ENCODE results near the gene KIAA0408. TPM values are rescaled to one million over a fixed set of nuclear protein-coding genes. Genes with fewer than 3 reads are reported as not detected.

The KIAA0408 gene
- total RNA-seq (2014; rRNA removed; shearing (Covaris generic); ENCODE audit: low replicate concordance): 0.22 TPM in 1 of 2 replicates, not detected in the other

DNA sequence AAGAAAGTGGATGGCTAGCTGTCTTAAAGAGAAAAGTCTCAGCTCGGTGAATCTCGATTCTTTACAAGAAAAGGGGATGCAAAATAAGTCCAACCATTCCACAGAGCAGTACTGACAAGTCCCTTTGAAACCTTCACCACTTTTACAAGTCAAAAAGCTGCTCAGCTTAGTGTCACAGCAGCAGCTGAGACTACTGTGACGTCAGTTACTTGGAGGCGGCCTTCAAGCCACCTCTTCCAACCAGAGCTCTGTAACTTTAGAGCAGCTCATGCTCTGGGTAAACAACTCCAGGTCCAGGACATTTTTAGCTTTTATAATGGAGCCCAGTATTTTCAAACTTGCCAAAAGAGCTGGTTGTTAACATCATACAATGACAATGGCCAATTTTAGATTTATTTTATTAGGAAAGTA lies at the start of gene KIAA0408:
KIAA0408 (minus strand) TSS at position 159 of the 411 bp plus-strand sequence. CDS start 5,408 bp downstream, outside the sequence.
- no peak within 1 kb of the TSS for H3K4me2 ChIP-seq (ENCODE audit: low read depth, low read length, poor library complexity, severe bottlenecking)
- no peak for DNase-seq
- H3K27ac ChIP-seq (ENCODE audit: low read length): no peak within 1 kb of the TSS
- no peaks in the 10 kb centered on the region for H3K27me3 ChIP-seq (ENCODE audit: low read length)
- H3K9ac ChIP-seq (ENCODE audit: low read length): no peak within 1 kb of the TSS
- H3K9me2 ChIP-seq (replicated peaks; ENCODE audit: insufficient read depth, low read length): no peaks in the 10 kb centered on the region
- H3K79me2 ChIP-seq (ENCODE audit: low read length): no peaks in the 10 kb centered on the region
- no peaks in the 10 kb centered on the region for H3K36me3 ChIP-seq (ENCODE audit: insufficient read depth, low read length)
- H3K4me3 ChIP-seq (ENCODE audit: low read length): no peak within 1 kb of the TSS
- no peaks in the 10 kb centered on the region for H3K9me3 ChIP-seq (ENCODE audit: low read length)
- no peaks in the 10 kb centered on the region for H3K4me1 ChIP-seq (ENCODE audit: low read length)
- no peak within 1 kb of the TSS for H2AFZ ChIP-seq (ENCODE audit: low read length)
- no peaks in the 10 kb centered on the region for H4K20me1 ChIP-seq (ENCODE audit: insufficient read depth, low read depth, low read length)

DNA sequence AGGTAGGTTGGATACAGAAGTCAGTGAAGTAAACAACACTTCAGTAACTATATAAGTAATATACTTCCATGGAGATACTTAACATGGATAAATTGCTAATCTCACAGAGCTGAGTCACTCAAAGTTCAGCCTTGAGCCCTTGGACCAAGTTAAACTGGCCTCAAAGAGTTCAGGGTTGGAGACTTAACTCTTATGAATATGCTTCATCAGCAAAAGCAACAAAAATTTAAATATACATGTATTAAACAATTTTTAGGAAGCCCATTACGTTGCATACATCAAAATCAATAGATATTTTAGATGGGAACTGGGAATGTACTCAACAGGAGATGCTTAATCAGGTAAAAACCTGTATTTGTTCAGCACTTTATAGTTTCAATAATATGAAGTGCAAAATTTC lies 47.7 kb upstream of the KIAA0408 start:
- no peak for DNase-seq
- no peak overlapping the region for H3K9ac ChIP-seq (ENCODE audit: low read length)
- H3K9me2 ChIP-seq (replicated peaks; ENCODE audit: insufficient read depth, low read length): no peaks in the 10 kb centered on the region
- H2AFZ ChIP-seq (ENCODE audit: low read length): no peak overlapping the region
- H3K79me2 ChIP-seq (ENCODE audit: low read length): no peaks in the 10 kb centered on the region
- H3K27ac ChIP-seq (ENCODE audit: low read length): no peak overlapping the region
- H3K27me3 ChIP-seq (ENCODE audit: low read length): no peaks in the 10 kb centered on the region
- H3K36me3 ChIP-seq (ENCODE audit: insufficient read depth, low read length): no peaks in the 10 kb centered on the region
- no peaks in the 10 kb centered on the region for H3K4me1 ChIP-seq (ENCODE audit: low read length)
- no peak overlapping the region for H3K4me3 ChIP-seq (ENCODE audit: low read length)
- H4K20me1 ChIP-seq (ENCODE audit: insufficient read depth, low read depth, low read length): no peaks in the 10 kb centered on the region
- no peak overlapping the region for H3K4me2 ChIP-seq (ENCODE audit: low read depth, low read length, poor library complexity, severe bottlenecking)
- no peaks in the 10 kb centered on the region for H3K9me3 ChIP-seq (ENCODE audit: low read length)

GRCh38 chr6:127503022-127503421 lies 43.8 kb upstream of the KIAA0408 start:
- Histone ChIP-seq H3K79me2 (ENCODE audit: low read length) (no peaks in the 10 kb centered on the region), H2AFZ (ENCODE audit: low read length) (no peak overlapping the region), H3K9me2 (replicated peaks; ENCODE audit: insufficient read depth, low read length) (no peaks in the 10 kb centered on the region), H3K4me2 (ENCODE audit: low read depth, low read length, poor library complexity, severe bottlenecking) (no peak overlapping the region), H4K20me1 (ENCODE audit: insufficient read depth, low read depth, low read length) (no peaks in the 10 kb centered on the region), H3K27ac (ENCODE audit: low read length) (no peak overlapping the region), H3K36me3 (ENCODE audit: insufficient read depth, low read length) (no peaks in the 10 kb centered on the region), H3K4me1 (ENCODE audit: low read length) (no peaks in the 10 kb centered on the region), H3K27me3 (ENCODE audit: low read length) (no peaks in the 10 kb centered on the region), H3K9ac (ENCODE audit: low read length) (no peak overlapping the region), H3K4me3 (ENCODE audit: low read length) (no peak overlapping the region), H3K9me3 (ENCODE audit: low read length) (no peaks in the 10 kb centered on the region)
- no peak for DNase-seq

- no peaks in the 10 kb centered on the region for H3K9me3 ChIP-seq (ENCODE audit: low read length)
- no peak for DNase-seq
- no peaks in the 10 kb centered on the region for H3K36me3 ChIP-seq (ENCODE audit: insufficient read depth, low read length)
- H4K20me1 ChIP-seq (ENCODE audit: insufficient read depth, low read depth, low read length): no peaks in the 10 kb centered on the region
- no peaks in the 10 kb centered on the region for H3K9me2 ChIP-seq (replicated peaks; ENCODE audit: insufficient read depth, low read length)
- H3K4me3 ChIP-seq (ENCODE audit: low read length): no peak overlapping the region
- H3K27ac ChIP-seq (ENCODE audit: low read length): no peak overlapping the region
- no peaks in the 10 kb centered on the region for H3K4me1 ChIP-seq (ENCODE audit: low read length)
- H3K27me3 ChIP-seq (ENCODE audit: low read length): no peaks in the 10 kb centered on the region
- no peaks in the 10 kb centered on the region for H3K79me2 ChIP-seq (ENCODE audit: low read length)
- H2AFZ ChIP-seq (ENCODE audit: low read length): no peak overlapping the region
- no peak overlapping the region for H3K9ac ChIP-seq (ENCODE audit: low read length)
- no peak overlapping the region for H3K4me2 ChIP-seq (ENCODE audit: low read depth, low read length, poor library complexity, severe bottlenecking)
These were observed 38.2 kb upstream of the KIAA0408 start for GRCh38 chr6:127497410-127497809.

- H3K4me2 ChIP-seq (ENCODE audit: low read depth, low read length, poor library complexity, severe bottlenecking): no peak overlapping the region
- no peaks in the 10 kb centered on the region for H3K79me2 ChIP-seq (ENCODE audit: low read length)
- no peaks in the 10 kb centered on the region for H3K9me3 ChIP-seq (ENCODE audit: low read length)
- no peaks in the 10 kb centered on the region for H3K36me3 ChIP-seq (ENCODE audit: insufficient read depth, low read length)
- no peak overlapping the region for H3K4me3 ChIP-seq (ENCODE audit: low read length)
- no peak overlapping the region for H3K9ac ChIP-seq (ENCODE audit: low read length)
- H4K20me1 ChIP-seq (ENCODE audit: insufficient read depth, low read depth, low read length): no peaks in the 10 kb centered on the region
- DNase-seq: no peak
- H3K27me3 ChIP-seq (ENCODE audit: low read length): no peaks in the 10 kb centered on the region
- no peak overlapping the region for H2AFZ ChIP-seq (ENCODE audit: low read length)
- no peak overlapping the region for H3K27ac ChIP-seq (ENCODE audit: low read length)
- no peaks in the 10 kb centered on the region for H3K4me1 ChIP-seq (ENCODE audit: low read length)
- H3K9me2 ChIP-seq (replicated peaks; ENCODE audit: insufficient read depth, low read length): no peaks in the 10 kb centered on the region
These were observed 37.3 kb upstream of the KIAA0408 start for GRCh38 chr6:127496471-127496870.

DNA sequence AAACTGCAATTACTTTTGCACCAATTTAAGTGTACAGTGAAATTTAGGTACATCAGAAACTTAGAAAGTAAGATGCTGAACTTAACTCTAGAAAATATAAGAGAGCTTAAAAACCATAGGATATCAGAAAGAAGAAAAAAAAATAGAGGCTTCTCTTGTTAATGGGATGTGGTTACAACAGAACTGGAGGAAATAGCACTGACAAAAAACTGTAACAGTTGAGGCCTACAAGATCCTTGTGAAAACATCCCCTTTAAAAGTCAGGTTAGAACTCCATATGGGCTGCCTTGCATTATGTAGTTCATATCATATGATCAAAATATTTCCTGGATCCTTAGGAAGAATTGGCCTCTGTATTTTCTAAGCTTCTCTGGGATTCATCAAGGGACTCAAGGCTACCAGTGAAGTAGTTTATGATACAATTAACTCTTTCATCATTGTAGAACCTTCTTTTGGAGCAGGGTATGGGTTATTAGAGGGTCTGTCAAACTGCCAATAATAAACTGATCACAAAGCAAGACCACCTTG lies 35.1 kb upstream of the KIAA0408 start:
- no peaks in the 10 kb centered on the region for H3K79me2 ChIP-seq (ENCODE audit: low read length)
- H4K20me1 ChIP-seq (ENCODE audit: insufficient read depth, low read depth, low read length): no peaks in the 10 kb centered on the region
- H3K9me3 ChIP-seq (ENCODE audit: low read length): no peaks in the 10 kb centered on the region
- no peaks in the 10 kb centered on the region for H3K9me2 ChIP-seq (replicated peaks; ENCODE audit: insufficient read depth, low read length)
- H3K4me3 ChIP-seq (ENCODE audit: low read length): no peak overlapping the region
- H3K4me2 ChIP-seq (ENCODE audit: low read depth, low read length, poor library complexity, severe bottlenecking): no peak overlapping the region
- no peaks in the 10 kb centered on the region for H3K27me3 ChIP-seq (ENCODE audit: low read length)
- no peak overlapping the region for H3K9ac ChIP-seq (ENCODE audit: low read length)
- no peaks in the 10 kb centered on the region for H3K4me1 ChIP-seq (ENCODE audit: low read length)
- no peak for DNase-seq
- no peaks in the 10 kb centered on the region for H3K36me3 ChIP-seq (ENCODE audit: insufficient read depth, low read length)
- no peak overlapping the region for H2AFZ ChIP-seq (ENCODE audit: low read length)
- no peak overlapping the region for H3K27ac ChIP-seq (ENCODE audit: low read length)

GRCh38 chr6:127489248-127489647 lies 30.1 kb upstream of the KIAA0408 start:
- Histone ChIP-seq H3K4me1 (ENCODE audit: low read length) (no peaks in the 10 kb centered on the region), H4K20me1 (ENCODE audit: insufficient read depth, low read depth, low read length) (no peaks in the 10 kb centered on the region), H3K4me3 (ENCODE audit: low read length) (no peak overlapping the region), H3K9me2 (replicated peaks; ENCODE audit: insufficient read depth, low read length) (no peaks in the 10 kb centered on the region), H3K9me3 (ENCODE audit: low read length) (no peaks in the 10 kb centered on the region), H3K27me3 (ENCODE audit: low read length) (no peaks in the 10 kb centered on the region), H3K9ac (ENCODE audit: low read length) (no peak overlapping the region), H2AFZ (ENCODE audit: low read length) (no peak overlapping the region), H3K27ac (ENCODE audit: low read length) (no peak overlapping the region), H3K79me2 (ENCODE audit: low read length) (no peaks in the 10 kb centered on the region), H3K4me2 (ENCODE audit: low read depth, low read length, poor library complexity, severe bottlenecking) (no peak overlapping the region), H3K36me3 (ENCODE audit: insufficient read depth, low read length) (no peaks in the 10 kb centered on the region)
- DNase-seq: no peak

DNA sequence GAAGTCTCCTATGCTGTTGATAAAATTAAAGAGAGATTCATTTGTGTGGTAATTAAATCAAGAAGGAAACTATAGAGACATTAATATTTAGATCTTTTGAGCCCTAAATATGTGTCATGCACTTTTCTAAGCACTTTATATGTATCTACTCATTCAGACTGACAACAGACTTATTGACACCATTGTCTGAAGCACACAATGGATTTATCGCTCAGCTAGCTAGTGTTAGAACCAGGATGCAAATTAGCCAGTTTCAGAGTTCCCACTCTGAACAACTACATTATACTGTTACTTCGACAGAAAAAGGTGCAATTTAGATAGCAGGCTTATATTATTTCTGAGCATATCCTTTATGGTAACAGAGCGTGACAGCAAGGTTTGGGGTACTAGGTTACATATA lies 27.7 kb upstream of the KIAA0408 start:
- no peak overlapping the region for H3K27ac ChIP-seq (ENCODE audit: low read length)

More for the DNA sequence above, 27.7 kb upstream of the KIAA0408 start:
- H3K36me3 ChIP-seq (ENCODE audit: insufficient read depth, low read length): no peaks in the 10 kb centered on the region
- H3K79me2 ChIP-seq (ENCODE audit: low read length): no peaks in the 10 kb centered on the region
- H3K27me3 ChIP-seq (ENCODE audit: low read length): no peaks in the 10 kb centered on the region
- no peak overlapping the region for H3K4me3 ChIP-seq (ENCODE audit: low read length)
- DNase-seq: no peak
- H3K9me2 ChIP-seq (replicated peaks; ENCODE audit: insufficient read depth, low read length): no peaks in the 10 kb centered on the region
- no peaks in the 10 kb centered on the region for H3K9me3 ChIP-seq (ENCODE audit: low read length)
- H3K4me1 ChIP-seq (ENCODE audit: low read length): peaks cover 6% of the 10 kb centered on the region; the same call in 1 of the 2 replicates
- no peaks in the 10 kb centered on the region for H4K20me1 ChIP-seq (ENCODE audit: insufficient read depth, low read depth, low read length)
- H2AFZ ChIP-seq (ENCODE audit: low read length): no peak overlapping the region
- H3K9ac ChIP-seq (ENCODE audit: low read length): no peak overlapping the region
- no peak overlapping the region for H3K4me2 ChIP-seq (ENCODE audit: low read depth, low read length, poor library complexity, severe bottlenecking)

Measured in Karpas-422 (cell line).